Lower lobe of right lung (tissue), 2 donors: ENCODE measurements around the gene FERMT3. TPM values are rescaled to one million over a fixed set of nuclear protein-coding genes. Genes with fewer than 3 reads are reported as not detected.

ENCODE experiments used
- ATAC-seq, 2 donors: fragments of 200-7000 bp; cut with Tn5 transposase; one replicate each; pipeline ENCODE4 v1.9.1; 2020 to 2022; ENCODE audit warnings: mild to moderate bottlenecking in 2 of 2, moderate library complexity in 2 of 2
- DNase-seq: peaks from one replicate; pipeline ENCODE4 v3.0.0-alpha.2; 2020
- H3K27ac ChIP-seq: fragments of 200-600 bp; one replicate; pipeline ENCODE4 v1.8.0; 2022
- H3K27me3 ChIP-seq: fragments of 200-600 bp; one replicate; pipeline ENCODE4 v1.8.0; 2022; ENCODE audit warnings: low read depth
- H3K36me3 ChIP-seq: fragments of 200-600 bp; one replicate; pipeline ENCODE4 v1.8.0; 2022; ENCODE audit warnings: mild to moderate bottlenecking
- H3K4me1 ChIP-seq: fragments of 200-600 bp; one replicate; pipeline ENCODE4 v1.8.0; 2022
- H3K4me3 ChIP-seq: fragments of 200-600 bp; one replicate; pipeline ENCODE4 v1.8.0; 2022; ENCODE audit warnings: mild to moderate bottlenecking
- H3K9me3 ChIP-seq: fragments of 200-600 bp; one replicate; pipeline ENCODE4 v1.8.0; 2022
- CTCF ChIP-seq: fragments of 200-600 bp; IDR thresholded peaks from one replicate; pipeline ENCODE4 v1.8.0; 2022; ENCODE audit warnings: antibody characterized with exemption, mild to moderate bottlenecking
- intact Hi-C: fragments of 100-400 bp; cut with DNase I; formaldehyde crosslinking; loops from one replicate; pipeline ENCODE4 v1.11.0; 2022
- total RNA-seq: library from RNA; stranded (reverse); fragmentation: NEBNext Ultra II Directional; extraction: Animal tissue kit (Norgen Biotek cat#: 25700); gene quantifications from one replicate; pipeline ENCODE4 v1.2.1, GENCODE V29; 2021
- donor health status: DM: no; HTN: yes; CAD: no; lungs with severe emphysema.

The FERMT3 gene
- total RNA-seq, 1 donor from 2014 or later, result 92.0 TPM

DNA sequence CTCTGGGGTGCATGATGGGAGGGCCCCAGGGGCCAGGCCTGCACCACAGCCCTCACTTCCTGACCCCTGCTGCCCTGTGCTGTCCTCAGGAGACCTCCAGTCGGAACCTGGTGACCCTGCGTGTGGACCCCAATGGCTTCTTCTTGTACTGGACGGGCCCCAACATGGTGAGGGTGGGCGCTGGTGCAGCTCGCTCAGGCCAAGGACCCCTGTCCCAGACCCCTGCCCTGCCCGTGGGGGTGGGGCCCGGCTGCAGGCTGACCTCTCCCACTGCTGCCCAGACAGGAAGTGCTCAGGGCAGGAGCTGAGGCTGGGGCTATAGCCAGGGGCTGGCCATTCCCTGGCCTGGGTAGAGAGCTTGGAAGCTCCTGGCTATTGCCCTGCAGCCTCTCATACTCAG, 47.8 kb downstream of the FERMT3 start:
- DNase-seq, result no peak
- H3K36me3 ChIP-seq, result peaks cover 51% of the 10 kb centered on the region
- H3K27me3 ChIP-seq, result no peaks in the 10 kb centered on the region
- intact Hi-C loops, result no loop called here
- peaks cover 26% of the 10 kb centered on the region for H3K4me1 ChIP-seq
- no peak overlapping the region for H3K27ac ChIP-seq
- H3K9me3 ChIP-seq, result no peaks in the 10 kb centered on the region
- ATAC-seq, result no peak
- no peak overlapping the region for H3K4me3 ChIP-seq
- no peak for TF ChIP-seq CTCF

DNA sequence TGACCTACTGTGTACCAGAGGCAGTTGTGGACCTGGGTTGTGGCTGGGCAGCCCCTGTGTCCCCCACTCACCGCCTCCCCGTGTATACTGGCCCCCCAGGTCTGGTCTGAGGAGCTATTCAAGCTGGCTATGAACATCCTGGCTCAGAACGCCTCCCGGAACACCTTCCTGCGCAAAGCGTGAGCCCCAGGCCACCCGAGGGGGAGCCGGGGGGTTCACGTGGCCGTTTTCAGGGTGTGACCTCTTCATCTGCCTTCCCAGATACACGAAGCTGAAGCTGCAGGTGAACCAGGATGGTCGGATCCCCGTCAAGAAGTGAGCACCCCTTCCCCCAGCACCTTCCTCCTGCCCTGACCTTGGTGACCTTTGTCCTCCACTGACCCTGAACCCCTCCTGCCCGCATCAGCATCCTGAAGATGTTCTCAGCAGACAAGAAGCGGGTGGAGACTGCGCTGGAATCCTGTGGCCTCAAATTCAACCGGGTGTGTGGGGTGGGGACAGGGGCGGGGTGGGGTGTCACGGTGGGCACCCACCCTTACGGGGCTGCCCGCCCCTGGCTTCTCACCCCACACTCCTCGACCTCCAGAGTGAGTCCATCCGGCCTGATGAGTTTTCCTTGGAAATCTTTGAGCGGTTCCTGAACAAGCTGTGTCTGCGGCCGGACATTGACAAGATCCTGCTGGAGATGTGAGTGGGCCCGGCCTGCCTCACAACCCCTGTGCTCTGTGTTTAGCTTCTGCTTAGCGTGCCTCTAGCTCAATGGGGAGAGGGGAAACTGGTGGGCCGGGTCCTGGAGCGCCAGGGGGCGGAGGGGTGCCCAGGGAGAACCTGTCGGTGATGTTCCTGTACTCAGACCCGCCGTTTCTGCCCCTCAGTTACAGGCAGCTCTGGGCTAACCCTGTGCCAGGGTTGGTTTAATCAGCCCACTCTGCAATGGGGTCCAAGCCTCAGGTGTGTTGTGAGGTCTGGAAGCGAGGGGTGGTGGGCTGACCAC, 48.9 kb downstream of the FERMT3 start:
- Histone ChIP-seq H3K9me3 (no peaks in the 10 kb centered on the region), H3K27me3 (no peaks in the 10 kb centered on the region), H3K4me1 (peaks cover 26% of the 10 kb centered on the region), H3K36me3 (peaks cover 61% of the 10 kb centered on the region), H3K27ac (no peak overlapping the region), H3K4me3 (no peak overlapping the region)
- intact Hi-C loops, result no loop called here
- no peak for DNase-seq
- no peak for TF ChIP-seq CTCF
- ATAC-seq, result no peak

GRCh38 chr11:64256300-64256699, 49.8 kb downstream of the FERMT3 start:
- no peaks in the 10 kb centered on the region for H3K27me3 ChIP-seq
- intact Hi-C loops, result no loop called here
- DNase-seq, result no peak
- H3K4me1 ChIP-seq, result peaks cover 19% of the 10 kb centered on the region
- no peak overlapping the region for H3K27ac ChIP-seq
- no peak overlapping the region for H3K4me3 ChIP-seq
- H3K36me3 ChIP-seq, result peaks cover 66% of the 10 kb centered on the region
- no peaks in the 10 kb centered on the region for H3K9me3 ChIP-seq
- ATAC-seq, result no peak
- TF ChIP-seq CTCF, result no peak

DNA sequence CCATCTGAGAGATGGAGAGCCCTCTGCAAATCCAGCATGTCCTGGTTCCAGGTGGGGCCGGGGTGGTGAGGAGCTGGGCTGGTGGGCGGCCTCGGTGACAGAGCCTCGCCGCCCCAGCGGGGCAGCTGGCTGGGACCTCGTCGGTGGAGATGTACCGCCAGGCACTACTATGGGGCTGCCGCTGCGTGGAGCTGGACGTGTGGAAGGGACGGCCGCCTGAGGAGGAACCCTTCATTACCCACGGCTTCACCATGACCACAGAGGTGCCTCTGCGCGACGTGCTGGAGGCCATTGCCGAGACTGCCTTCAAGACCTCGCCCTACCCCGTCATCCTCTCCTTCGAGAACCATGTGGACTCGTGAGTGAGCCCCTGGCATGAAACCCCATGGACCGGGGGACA, 51.8 kb downstream of the FERMT3 start:
- Histone ChIP-seq H3K36me3 (peaks cover 87% of the 10 kb centered on the region), H3K4me3 (no peak overlapping the region), H3K27ac (no peak overlapping the region), H3K9me3 (no peaks in the 10 kb centered on the region), H3K4me1 (peaks cover 4% of the 10 kb centered on the region), H3K27me3 (no peaks in the 10 kb centered on the region)
- intact Hi-C loops, result no loop called here
- no peak for TF ChIP-seq CTCF
- ATAC-seq (no peak), DNase-seq (no peak)

GRCh38 chr11:64258946-64259532, 52.5 kb downstream of the FERMT3 start:
- Histone ChIP-seq H3K4me3 (no peak overlapping the region), H3K27ac (no peak overlapping the region), H3K27me3 (no peaks in the 10 kb centered on the region), H3K9me3 (no peaks in the 10 kb centered on the region), H3K36me3 (peaks cover 93% of the 10 kb centered on the region), H3K4me1 (no peaks in the 10 kb centered on the region)
- DNase-seq (no peak), ATAC-seq (no peak)
- no peak for TF ChIP-seq CTCF
- intact Hi-C loops, result no loop called here
